HG02884 (cell line): ENCODE results near the gene MMS19.
A peak's percentile ranks its signal among the peaks of the same experiment; 100 is the strongest.
"Not testable (repeated sequence)": the region's sequence is repeated elsewhere in the genome, so short reads cannot be mapped to it uniquely, and the experiment has no call there.

ENCODE experiments used
- ATAC-seq: cut with Tn5 transposase; IDR thresholded peaks from one replicate; pipeline ENCODE4 v1.9.1; 2021; ENCODE audit warnings: mild to moderate bottlenecking, moderate library complexity; ENCODE audit not compliant: unreplicated experiment

Gene MMS19

DNA sequence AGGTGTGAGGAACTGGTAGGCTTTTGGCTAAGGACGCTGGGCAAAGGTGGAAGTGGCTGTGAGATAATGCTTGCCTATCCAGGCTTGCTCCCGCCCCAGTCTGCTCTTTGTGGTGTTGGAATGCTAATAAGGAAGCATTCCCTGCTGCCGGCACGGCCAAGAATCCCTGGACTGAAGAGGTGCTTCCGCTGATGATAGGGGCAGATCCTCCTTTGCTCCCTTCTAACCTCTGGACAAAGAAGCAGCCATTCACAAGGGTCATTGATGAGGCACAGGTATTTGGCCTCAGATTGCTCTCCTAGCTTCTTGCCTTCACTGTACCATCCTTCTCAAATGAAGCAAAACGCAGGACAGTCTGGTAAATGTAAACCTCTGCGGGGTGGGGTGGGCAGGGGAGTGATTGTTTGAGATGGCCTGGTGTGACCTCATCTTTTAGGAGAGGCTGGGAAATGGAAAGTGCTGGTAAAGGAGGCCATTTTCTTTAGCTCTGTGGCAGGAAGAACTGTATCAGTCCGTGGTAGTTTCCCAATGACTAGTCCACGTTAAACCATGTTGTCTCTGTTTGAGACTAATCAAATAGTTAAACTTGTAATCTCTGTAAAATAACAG is 70.5 kb downstream of the MMS19 start:
- ATAC-seq: no peak

DNA sequence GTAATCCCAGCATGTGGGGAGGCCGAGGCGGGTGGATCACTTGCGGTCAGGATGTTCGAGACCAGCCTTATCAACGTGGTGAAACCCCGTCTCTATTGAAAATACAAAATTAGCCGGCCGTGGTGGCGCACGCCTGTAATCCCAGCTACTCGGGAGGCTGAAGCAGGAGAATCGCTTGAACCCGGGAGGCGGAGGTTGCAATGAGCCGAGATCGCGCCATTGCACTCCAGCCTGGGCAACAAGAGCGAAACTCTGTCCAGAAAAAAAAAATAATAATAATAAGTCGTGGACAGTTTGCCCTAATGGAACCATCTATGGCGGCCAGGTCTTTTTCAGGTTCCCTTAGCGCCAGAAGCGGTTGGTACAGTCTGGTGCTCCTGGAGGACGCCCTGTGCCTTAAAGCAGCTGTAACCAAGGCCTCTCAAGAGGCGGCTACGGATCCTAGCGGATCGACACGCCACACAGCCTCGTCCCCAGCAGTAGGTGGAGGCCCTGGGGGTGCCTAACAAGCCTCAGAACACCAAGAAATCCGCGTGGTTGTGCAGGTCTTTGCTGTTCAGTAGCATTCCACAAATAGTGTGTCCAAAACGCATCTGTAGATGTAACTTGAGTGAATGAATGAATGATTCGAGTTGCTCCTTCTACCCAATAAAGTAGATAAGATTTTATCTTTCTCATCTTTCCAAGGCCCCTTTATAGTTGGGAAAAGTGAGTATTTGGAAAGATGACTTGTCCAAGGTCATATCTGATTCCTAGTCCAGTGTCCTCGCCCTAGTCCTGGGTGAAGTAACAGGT is 71.2 kb downstream of the MMS19 start:
- ATAC-seq: no peak

DNA sequence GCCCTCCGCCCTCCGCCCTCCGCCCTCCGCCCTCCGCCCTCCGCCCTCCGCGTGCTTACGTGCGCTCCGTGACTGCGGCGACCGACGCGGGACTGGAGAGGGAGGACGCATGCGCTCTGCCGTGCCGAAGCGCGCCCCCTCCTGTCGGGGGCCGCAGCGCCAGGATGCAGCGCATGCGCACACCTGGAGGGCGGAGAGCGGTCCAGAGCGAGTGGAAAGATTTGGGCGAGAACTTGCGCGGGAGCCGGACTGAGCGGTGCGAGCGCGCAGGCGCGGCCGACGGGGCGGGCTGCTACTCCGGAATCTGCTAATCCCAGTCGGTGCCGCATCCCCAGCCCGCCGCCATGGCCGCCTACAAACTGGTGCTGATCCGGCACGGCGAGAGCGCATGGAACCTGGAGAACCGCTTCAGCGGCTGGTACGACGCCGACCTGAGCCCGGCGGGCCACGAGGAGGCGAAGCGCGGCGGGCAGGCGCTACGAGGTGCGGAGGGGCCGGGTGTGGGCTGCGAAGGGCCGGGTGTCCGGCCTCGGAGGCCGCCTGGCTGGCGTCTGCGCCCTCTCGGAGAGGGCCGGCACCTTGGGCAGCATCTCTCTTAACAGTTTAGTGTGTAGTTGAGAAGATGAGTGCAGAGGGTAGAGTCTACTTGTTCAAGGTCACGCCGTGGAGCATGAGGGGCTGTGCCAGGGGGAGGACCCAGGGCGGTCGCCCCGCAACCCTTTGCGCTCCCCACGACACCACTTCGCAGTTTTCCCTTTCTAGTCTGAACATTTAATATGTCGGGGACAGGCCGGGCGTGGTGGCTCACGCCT is 72.1 kb downstream of the MMS19 start, which contains the start of gene PGAM1:
PGAM1 (plus strand) TSS at position 228 of the 812 bp plus-strand sequence; CDS start at position 345, 117 bp downstream.
- ATAC-seq: peak; percentile 81

DNA sequence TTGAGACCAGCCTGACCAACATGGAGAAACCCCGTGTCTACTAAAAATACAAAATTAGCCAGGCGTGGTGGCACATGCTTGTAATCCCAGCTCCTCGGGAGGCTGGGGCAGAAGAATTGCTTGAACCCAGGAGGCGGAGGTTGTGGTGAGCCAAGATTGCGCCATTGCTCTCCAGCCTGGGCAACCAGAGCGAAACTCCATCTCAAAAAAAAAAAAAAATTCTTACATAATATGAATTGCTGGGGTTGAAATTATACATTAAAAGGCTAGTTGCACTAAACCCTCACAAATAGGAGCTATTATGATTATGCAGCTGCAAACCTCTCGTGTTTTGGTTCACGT is 74.5 kb downstream of the MMS19 start:
- ATAC-seq: not testable (repeated sequence)

DNA sequence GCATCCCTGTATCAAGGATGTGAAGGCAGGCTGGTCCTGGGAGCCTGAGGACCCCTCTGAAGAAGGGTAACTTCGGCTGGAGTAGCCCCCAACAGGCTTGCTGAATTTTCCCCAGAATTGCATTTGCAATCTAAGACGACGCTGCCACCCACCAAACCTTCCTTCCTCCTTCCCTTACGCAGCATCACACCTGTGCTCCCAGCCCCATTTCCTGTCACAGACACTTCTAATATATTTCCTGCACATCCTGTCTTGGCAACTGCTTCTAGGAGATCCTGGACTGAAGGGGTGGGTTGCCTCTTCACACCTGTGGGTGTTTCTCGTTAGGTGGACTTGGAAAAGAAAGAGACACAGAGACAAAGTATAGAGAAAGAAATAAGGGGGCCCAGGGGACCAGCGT is 81.7 kb downstream of the MMS19 start:
- no peak for ATAC-seq

DNA sequence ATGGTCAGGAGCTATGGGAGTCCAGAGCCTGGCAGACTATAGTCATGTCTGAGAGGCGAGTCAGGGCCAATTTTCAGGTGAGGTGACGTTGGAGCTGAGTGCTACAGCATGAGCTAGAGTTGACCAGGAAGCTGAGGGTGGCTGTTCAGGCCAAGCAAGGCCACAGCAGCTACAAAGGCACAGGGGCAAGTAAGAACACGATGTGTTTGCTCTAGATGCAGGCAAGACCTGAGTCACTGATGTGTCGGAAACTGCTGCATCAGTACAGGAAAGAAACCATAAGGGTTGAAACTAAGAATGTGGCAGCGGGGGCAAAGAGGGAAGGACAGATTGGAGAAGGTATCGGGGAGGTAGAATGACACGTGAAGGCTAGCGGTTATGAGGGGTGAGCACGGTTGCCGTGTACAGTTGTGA is 85.3 kb downstream of the MMS19 start:
- no peak for ATAC-seq

DNA sequence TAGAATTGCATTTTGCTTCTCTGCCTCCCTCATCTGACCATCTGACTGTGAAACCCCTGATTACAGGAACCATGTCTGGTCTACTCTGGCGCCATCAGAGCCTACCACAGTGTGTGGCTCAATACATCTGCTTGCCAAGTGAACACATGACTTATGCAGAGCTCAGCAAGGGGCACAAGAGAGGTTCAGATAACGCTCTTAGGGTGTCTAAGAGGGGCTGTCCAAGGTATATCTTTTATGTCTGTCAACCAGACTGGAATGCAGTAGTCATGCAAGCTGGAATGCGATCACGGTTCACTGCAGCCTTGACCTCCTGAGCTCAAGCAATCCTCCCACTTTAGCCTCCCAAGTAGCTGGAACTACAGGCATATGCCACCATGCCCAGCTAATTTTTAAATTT is 86.8 kb downstream of the MMS19 start:
- no peak for ATAC-seq

DNA sequence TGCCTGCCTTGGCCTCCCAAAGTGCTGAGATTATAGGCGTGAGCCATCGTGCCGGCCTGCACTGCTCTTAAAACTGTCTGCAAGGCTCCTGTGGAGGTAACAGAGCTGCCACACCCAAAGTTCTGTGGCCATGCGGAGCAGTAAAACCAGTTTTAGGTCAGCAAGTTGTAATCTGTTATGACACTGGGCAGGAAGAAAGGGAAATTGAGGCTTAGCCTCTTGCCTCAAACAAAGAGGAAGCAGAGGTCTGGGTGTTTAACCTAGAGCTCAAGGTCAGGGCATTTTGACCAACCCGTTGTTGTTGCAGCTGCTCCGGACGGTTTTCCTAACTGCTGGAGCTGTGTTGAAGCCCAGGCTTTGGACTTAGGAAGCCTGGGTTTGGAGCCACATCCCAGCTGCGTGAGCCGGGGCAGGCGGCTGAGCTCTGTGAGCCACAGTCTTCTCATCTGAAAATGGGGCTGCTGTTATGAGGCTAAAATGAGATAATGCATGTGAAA is 89.7 kb downstream of the MMS19 start:
- ATAC-seq: no peak
